HepG2 (cell line): ENCODE data around the gene PSMB11. TPM values are rescaled to one million over a fixed set of nuclear protein-coding genes. Genes with fewer than 3 reads are reported as not detected.

Experiments used
- BCLAF1 ChIP-seq: fragments of 450-650 bp; IDR thresholded peaks from 2 replicates; pipeline ENCODE4 v1.6.1; 2017; ENCODE audit warnings: mild to moderate bottlenecking
- GATA4 ChIP-seq: sonication (generic); IDR thresholded peaks from 2 replicates; pipeline ENCODE4 v1.6.1; 2016; ENCODE audit warnings: antibody characterized with exemption, low read depth, borderline replicate concordance
- IRF1 ChIP-seq: sonication (generic); formaldehyde crosslinking; IDR thresholded peaks from 2 replicates; pipeline ENCODE4 v1.4.0; 2020; ENCODE audit warnings: low read depth, mild to moderate bottlenecking, missing genetic modification reagents
- KDM1A ChIP-seq: IDR thresholded peaks from 2 replicates; pipeline ENCODE4 v1.6.1; 2016; ENCODE audit warnings: missing compliant biosample characterization
- MLLT10 ChIP-seq: sonication (generic); formaldehyde crosslinking; IDR thresholded peaks from 2 replicates; pipeline ENCODE4 v1.4.0; 2020; ENCODE audit warnings: missing genetic modification reagents
- NBN ChIP-seq: fragments of 450-650 bp; conservative IDR thresholded peaks from 2 replicates; pipeline ENCODE4 v1.6.1; 2017
- PRDM4 ChIP-seq: sonication (generic); formaldehyde crosslinking; IDR thresholded peaks from 2 replicates; pipeline ENCODE4 v1.9.0; 2021; ENCODE audit warnings: missing genetic modification reagents, borderline replicate concordance
- RFXANK ChIP-seq: IDR thresholded peaks from 2 replicates; pipeline ENCODE4 v1.6.1; 2016
- ZBTB2 ChIP-seq: sonication (generic); formaldehyde crosslinking; IDR thresholded peaks from 2 replicates; pipeline ENCODE4 v1.8.0; 2022; ENCODE audit warnings: low read depth, missing genetic modification reagents
- ZC3H4 ChIP-seq: sonication (generic); formaldehyde crosslinking; IDR thresholded peaks from 2 replicates; pipeline ENCODE4 v1.4.0; 2020; ENCODE audit warnings: missing genetic modification reagents, borderline replicate concordance
- ZKSCAN8 ChIP-seq: IDR thresholded peaks from 2 replicates; pipeline ENCODE4 v1.6.1; 2016; ENCODE audit warnings: borderline replicate concordance, missing genetic modification reagents, missing compliant biosample characterization
- ZNF33B ChIP-seq: sonication (generic); formaldehyde crosslinking; IDR thresholded peaks from 2 replicates; pipeline ENCODE4 v1.5.1; 2020; ENCODE audit warnings: mild to moderate bottlenecking, missing genetic modification reagents
- ZNF891 ChIP-seq: sonication (generic); formaldehyde crosslinking; IDR thresholded peaks from 2 replicates; pipeline ENCODE4 v1.5.0; 2020; ENCODE audit warnings: mild to moderate bottlenecking, missing genetic modification reagents
- polyA plus RNA-seq, 8 experiments: library from polyadenylated mRNA; depleted of rRNA in 3 of 8; stranded (reverse) in 7 of 8; unstranded in 1 of 8; fragments of >200 nt; fragmentation: Illumina TruSeq in 4 of 8; extraction: Trizol in 4 of 8; gene quantifications; 2 replicates each; pipeline versions ENCODE4 v1.2.1 to v1.2.3, GENCODE V29; 2011 to 2016; ENCODE audit warnings: low read depth in 4 of 8, missing spikeins in 1 of 8, mixed read lengths in 1 of 8; ENCODE audit not compliant: insufficient read depth in 1 of 8
- total RNA-seq, 5 experiments: library from RNA; depleted of rRNA; stranded (reverse); fragments of >200 nt; fragmentation: Illumina TruSeq; extraction: Trizol; gene quantifications; 2 replicates each; pipeline ENCODE4 v1.2.3, GENCODE V29; 2016; ENCODE audit warnings: low read depth in 1 of 5
- TF ChIP-seq, protein P1 (sequence below): sonication (generic); formaldehyde crosslinking; IDR thresholded peaks from 2 replicates; pipeline ENCODE4 v1.9.0; 2021; ENCODE audit warnings: missing genetic modification reagents, borderline replicate concordance
- TF ChIP-seq, protein P2 (sequence below): sonication (generic); formaldehyde crosslinking; IDR thresholded peaks from 2 replicates; pipeline ENCODE4 v1.8.0; 2022; ENCODE audit warnings: missing genetic modification reagents, low read depth, mild to moderate bottlenecking, borderline replicate concordance
- TF ChIP-seq, protein P3 (sequence below): sonication (generic); formaldehyde crosslinking; IDR thresholded peaks from 2 replicates; pipeline ENCODE4 v1.8.1; 2023; ENCODE audit warnings: missing genetic modification reagents, inconsistent platforms, borderline replicate concordance

PSMB11 gene
- total and polyA plus RNA-seq, 2 of the 13 experiments (the other 11 are each of a cell fraction or from before 2014, with no cell fraction given) = not detected

DNA sequence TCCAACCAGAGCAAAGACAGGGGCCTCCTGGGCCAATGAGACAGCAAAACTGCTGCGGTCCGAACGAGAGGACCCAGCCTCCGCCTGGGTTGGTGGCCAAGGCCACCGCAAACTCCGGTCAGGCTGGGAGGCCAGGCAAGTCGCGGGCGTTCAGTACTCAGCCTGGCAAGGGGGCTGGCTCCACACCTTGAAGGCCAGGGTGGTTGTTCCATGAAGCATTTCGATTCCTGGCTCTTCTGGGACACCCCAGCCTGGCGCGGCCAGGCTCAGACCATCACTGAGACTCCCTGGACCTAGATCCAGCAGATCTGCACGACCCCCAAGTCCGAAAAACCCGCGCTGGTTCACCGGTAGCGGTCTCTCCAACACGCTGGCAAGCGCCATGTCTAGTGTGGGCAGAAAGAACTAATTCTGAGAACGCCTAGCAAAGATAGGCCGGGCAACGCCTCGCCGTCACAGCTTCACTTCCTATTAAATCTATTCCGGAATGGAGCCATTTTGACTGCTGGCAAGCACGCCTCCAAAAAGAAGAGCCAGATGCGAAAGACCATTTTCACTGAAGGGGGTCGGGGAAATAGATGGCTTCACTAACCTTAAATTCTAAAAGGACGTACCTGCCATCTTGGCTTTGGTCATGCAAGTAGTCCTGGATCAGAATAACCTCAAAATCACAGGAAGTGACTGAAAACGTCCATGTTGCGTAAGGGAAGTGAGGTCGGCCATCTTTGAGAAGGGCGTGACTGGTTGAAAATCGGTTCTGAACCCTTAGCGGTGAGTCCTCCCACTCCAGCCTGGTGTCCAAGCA, 7.3 kb upstream of the PSMB11 start, which contains the start of gene PSMB5 (continued):
- TF ChIP-seq, protein P1, sequence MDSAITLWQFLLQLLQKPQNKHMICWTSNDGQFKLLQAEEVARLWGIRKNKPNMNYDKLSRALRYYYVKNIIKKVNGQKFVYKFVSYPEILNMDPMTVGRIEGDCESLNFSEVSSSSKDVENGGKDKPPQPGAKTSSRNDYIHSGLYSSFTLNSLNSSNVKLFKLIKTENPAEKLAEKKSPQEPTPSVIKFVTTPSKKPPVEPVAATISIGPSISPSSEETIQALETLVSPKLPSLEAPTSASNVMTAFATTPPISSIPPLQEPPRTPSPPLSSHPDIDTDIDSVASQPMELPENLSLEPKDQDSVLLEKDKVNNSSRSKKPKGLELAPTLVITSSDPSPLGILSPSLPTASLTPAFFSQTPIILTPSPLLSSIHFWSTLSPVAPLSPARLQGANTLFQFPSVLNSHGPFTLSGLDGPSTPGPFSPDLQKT (CRISPR knock-in tag) = no peak
- TF ChIP-seq KDM1A (CRISPR knock-in tag) (no peak), ZNF33B (CRISPR knock-in tag) (peak; percentile 80), RFXANK (peak; percentile 96), ZC3H4 (no peak), GATA4 (peak; percentile 86), ZKSCAN8 (CRISPR knock-in tag) (peak; percentile 55), ZBTB2 (CRISPR knock-in tag) (peak; percentile 66; the same call in 1 of the 2 replicates), ZNF891 (CRISPR knock-in tag) (peak; percentile 100), PRDM4 (CRISPR knock-in tag) (no peak; the same call in 1 of the 2 replicates), BCLAF1 (no peak), IRF1 (CRISPR knock-in tag) (peak; percentile 91; the same call in 1 of the 2 replicates), MLLT10 (CRISPR knock-in tag) (no peak), NBN (no peak)
- TF ChIP-seq, protein P2, sequence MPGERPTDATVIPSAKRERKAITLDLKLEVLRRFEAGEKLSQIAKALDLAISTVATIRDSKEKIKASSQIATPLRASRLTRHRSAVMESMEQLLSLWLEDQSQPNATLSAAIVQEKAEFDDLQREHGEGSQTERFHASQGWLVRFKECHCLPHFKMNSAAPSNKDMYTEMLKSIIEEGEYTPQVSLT (CRISPR knock-in tag) = peak; percentile 79; the same call in 1 of the 2 replicates
- TF ChIP-seq, protein P3, sequence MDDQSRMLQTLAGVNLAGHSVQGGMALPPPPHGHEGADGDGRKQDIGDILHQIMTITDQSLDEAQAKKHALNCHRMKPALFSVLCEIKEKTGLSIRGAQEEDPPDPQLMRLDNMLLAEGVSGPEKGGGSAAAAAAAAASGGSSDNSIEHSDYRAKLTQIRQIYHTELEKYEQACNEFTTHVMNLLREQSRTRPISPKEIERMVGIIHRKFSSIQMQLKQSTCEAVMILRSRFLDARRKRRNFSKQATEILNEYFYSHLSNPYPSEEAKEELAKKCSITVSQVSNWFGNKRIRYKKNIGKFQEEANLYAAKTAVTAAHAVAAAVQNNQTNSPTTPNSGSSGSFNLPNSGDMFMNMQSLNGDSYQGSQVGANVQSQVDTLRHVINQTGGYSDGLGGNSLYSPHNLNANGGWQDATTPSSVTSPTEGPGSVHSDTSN (CRISPR knock-in tag) = peak; percentile 90; the same call in 1 of the 2 replicates
